DMS53 treated with DMSO at 0.1 percent for 48 hours (cell line): ENCODE data around the gene TJP1.
"Not testable (repeated sequence)": the region's sequence is repeated elsewhere in the genome, so short reads cannot be mapped to it uniquely, and the experiment has no call there.

Experiments
- DNase-seq: peaks from one replicate; lab custom pipeline; 2025; ENCODE audit not compliant: unreplicated experiment; lab: John Stamatoyannopoulos, UW

TJP1 gene

DNA sequence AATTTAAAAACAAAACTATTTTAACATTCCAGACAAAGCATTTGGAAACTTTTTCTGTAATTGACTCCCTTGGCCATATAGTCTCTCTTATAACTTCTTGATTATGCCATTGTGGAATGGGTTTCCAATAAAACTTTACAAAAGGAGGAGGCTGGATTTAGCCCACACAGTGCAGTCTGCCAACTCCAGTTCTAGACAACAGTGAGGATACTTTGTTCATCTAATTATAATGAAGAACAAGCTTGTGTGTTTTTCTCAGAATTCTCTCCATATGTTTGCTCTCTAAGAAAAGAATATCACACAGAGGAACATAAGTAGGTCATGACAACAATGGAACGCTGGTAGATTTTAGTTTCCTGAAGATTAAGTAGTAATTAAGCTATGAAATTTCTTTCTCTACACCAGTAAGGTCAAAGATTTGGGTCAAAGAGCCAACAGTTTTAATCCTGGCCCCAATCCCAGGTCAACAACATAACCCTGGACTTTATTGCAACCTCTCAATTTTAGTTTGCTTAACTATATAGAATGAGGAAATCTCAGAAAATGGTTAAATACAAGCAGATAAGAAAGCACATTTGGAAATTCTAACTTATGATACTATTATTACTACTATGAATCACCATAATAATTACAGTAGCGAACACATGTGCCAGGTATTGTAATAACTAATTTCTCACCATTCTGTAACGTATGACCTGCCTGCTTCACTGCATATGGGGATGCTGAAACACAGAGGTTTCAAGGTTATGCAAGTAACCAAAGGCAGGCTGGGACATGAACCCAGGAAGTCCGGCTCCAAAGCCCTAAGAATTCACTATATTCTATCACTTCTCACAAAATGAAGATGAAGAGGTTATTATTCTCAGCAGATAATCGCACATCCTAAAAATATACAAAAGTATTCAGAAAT is 65.7 kb downstream of the TJP1 start:
- no peak for DNase-seq

DNA sequence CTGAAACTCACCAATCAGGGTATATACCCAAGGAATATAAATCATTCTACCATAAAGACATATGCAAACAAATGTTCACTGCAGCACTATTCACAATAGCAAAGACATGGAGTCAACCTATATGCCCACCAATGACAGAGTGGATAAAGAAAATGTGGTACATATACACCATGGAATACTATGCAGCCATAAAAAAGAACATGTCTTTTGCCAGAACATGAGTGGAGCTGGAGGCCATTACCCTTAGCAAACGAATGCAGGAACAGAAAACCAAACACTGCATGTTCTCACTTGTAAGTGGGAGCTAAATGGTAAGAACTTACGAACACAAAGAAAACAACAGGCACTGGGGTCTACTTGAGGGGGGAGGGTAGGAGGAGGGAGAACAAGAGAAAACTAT is 68.3 kb downstream of the TJP1 start:
- DNase-seq = not testable (repeated sequence)

DNA sequence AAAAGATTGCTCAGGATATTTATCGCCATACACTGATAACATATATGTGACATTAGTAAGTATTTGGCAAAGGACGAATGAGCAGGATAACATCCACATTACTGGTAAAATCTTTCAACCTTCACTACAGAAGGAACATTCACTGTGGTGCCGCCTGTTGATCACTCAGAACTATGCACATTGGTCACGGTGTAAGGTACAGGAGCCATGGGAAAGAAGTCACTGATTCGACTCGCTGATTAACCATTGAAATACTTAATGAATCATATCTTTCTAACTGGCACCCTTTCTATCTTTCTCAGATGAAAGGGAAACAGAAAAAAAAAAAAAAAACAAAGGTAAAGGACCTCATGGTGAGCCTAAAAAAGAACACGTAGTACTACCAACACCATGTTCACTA is 68.8 kb downstream of the TJP1 start:
- DNase-seq = no peak

DNA sequence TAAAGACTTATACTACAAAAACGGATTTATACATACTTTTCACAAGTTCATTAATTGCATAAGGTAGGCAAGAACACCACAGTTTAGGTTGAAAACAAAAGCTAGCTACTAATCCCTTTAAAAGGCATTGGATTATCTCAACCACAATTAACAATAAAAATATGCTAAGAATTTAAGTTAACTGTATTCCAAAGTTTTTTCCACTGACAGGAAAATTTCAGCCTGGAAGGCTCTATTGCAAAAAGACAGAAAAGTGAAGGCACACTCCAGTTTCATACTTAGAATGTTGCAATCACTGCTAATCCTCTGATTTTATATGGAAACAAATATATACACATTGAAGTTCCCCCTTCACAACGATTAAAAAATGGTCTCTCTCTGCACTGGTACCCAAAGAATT is 71.5 kb downstream of the TJP1 start:
- DNase-seq = no peak

DNA sequence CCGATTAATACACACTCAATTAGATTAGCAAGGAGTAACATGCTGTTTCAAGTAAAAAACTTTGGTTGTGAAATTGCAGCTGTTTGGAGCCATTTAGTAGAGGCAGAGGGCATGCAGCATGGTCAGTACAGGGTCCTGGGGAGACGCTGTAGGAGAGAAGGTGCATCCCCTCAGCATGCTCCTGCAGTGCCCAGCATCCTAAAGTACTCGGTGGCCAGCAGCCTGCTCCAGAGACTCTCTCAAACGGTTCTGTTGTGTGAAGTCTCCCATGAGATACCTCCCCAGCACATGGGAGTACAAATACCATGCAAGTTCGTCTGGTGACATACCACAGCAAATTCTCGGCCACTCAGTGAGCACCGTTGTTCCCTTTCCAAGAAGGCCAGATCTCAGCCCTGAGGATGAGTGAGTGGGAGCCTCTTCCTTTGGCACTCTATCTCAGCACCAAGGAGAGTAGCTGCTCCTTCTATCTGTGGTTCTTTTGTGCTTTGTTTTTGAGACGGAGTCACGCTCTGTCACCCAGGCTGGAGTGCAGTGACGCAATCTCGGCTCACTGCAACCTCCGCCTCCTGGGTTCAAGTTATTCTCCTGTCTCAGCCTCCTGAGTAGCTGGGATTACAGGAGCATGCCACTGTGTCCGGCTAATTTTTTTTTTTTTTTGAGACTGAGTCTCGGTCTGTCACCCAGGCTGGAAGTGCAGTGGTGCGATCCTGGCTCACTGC is 72.7 kb downstream of the TJP1 start:
- DNase-seq = no peak

DNA sequence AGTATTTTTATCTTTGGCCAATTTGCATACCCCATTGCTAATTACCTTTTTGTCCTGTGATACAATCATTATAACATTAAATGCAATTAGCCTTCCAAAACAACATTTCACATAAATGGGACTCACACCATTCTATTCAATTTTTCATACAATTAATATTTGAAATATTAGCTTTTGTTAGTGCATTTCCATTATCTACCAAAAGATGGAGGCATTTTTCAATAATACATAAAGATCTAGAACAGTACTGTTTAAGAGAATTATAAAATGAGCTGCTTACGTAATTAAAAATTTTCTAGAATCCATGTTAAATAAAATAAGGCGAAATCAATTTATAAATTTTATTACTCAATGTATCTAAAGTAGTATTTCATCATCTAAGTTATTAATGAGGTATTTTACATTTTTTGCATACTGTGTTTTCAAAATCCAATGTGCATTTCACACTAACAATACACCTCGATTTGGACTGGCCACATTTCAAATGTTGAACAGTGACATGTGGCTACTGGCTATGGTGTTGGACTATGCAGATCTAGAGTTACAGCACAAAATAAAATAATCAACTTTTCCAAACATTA is 74.3 kb downstream of the TJP1 start:
- DNase-seq = no peak

DNA sequence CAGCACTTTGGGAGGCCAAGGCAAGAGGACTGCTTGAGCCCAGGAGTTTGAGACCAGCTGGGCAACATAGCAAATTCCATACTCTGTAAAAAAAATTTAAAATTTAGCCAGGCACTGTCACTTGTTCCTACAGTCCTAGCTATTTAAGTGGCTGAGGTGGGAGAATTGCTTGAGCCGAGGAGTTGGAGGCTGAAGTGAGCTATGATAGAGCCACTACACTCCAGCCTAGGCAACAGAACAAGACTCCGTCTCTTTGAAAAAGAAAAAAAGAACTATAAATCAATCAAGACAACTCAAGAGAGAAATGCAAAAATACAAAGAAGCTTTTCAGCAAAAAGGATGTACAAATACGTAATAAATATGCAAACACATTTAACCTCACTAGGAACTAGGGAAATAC is 78.8 kb downstream of the TJP1 start:
- no peak for DNase-seq

DNA sequence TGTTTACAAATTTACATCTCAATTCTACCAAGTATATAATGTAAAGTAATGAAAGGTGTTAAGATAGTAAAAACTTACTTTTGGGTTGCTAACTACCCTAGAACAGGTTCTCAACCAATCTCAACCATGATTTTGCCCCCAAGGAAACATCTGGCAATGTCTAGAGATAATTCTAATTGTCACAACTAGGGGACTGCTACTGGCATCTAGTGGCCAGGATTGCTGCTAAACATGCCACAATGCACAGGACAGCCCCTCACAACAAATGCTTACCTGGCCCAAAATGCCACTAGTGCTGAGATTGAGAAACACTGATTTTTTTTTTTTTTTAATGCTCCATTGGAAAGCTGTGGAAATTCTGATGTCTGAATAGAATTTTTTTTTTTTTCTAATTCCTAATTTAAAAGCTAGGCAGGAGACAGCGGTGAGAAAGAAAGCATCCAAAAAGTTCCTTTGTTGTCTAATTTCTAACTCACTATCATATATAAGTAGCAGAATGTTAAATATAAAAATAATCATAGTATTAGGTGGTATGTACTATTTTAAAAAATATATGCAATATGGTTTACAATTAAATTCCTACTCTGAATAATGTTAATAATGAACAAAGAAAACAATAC is 81.5 kb downstream of the TJP1 start:
- no peak for DNase-seq

DNA sequence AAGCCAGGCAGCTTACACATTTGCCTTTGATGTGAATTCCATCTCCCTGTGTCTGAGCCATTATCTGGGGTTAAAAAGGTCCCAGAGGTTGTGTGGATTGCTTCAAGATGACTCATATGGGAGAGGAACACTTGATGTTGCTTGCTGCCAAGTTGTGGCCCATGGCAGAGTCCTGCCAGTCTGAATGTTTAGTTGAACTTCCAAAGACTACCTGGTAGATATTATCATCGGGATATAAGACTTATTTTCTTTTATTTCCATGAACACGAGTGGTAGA is 85.6 kb downstream of the TJP1 start:
- DNase-seq = peak; percentile 22

DNA sequence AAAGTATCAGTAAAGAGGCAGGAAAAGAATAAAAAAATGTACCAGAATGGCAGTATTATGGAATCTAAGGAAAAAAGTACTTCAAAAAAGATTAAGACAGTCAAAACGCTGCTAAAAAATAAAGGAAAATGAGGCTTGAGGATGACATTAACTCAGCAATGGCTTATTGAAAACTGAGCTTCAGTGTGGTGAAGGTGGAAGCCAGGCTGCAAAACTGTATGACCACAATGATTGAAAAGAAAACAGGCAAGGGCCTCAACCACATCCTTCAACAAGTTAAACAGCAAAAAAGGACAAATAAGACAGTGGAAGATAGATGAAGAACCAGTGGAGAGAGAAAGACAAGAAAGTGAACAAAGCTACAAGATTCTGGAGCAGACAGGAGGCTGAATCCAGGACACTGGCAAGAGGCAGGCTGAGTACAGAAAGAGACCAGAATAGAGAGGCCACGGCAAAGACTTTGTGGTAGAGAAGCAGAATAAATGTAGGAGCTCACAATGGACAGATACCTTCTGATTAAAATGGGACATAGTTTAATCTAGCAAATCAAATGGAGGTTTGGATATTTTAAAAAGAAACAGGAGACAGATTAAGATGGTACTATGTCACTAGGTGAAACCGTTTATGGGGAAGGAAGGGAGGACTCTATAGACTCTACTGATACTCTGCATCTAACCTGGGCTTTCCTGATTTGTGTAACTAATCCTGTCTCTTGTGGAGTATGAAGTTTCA is 86.1 kb downstream of the TJP1 start:
- DNase-seq = no peak

DNA sequence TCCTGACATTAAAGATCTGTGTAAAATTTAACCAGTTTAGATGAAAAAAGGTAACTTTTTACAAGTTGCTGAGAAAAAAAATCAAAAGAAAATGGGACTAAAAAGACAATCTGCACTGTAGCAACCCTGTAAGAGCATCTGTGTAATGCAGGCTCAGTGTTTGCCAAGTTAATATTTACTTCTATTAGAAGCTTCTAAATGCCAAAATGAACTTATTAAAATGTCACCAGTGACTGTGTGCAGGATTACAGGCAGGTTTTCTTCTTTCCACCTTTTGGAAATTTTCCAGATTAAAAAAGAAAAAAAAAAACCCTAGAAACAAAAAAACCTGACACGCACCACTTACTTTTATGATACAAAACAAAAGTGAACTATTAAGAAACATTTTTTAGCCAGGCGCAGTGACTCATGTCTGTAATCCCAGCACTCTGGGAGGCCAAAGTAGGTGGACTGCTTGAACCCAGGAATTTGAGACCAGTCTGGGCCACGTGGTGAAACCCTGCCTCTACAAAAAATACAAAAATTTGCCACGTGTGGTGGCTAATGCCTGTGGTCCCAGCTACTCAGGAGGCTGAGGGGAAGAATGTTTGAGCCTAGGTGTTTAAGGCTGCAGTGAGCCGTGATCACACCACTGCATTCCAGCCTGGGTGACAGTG is 87.2 kb downstream of the TJP1 start:
- DNase-seq = peak; percentile 1

DNA sequence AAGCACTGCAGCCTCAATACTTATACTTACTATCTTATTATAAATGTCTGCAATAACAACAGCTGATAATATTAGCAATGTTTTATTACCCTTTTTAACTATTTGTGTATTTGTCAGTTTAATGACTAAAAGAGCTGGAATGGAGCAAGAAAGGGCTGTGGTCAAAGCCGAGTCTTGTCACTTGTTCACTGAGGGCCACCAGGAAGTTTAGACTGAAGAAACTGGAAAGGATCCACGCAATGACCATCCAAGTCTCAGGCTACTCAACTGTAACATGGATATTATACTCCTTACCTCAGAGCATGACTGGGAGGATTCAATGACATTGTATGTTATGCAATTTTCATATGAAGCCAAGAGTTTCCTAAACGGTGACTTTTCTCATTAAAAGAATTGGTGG is 90.4 kb downstream of the TJP1 start:
- DNase-seq = no peak

DNA sequence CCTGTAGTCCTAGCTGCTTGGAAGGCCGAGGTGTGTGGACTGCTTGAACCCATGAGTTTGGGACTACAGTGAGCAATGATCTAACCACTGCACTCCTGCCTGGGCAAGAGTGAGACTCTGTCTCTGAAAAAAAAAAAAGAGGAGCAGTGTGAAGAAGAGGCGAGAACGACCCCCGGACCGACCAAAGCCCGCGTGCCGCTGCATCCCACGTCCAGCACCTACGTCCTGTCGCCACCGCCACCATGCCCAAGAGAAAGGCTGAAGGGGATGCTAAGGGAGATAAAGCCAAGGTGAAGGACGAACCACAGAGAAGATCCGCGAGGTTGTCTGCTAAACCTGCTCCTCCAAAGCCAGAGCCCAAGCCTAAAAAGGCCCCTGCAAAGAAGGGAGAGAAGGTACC is 91.8 kb downstream of the TJP1 start:
- DNase-seq = not testable (repeated sequence)

DNA sequence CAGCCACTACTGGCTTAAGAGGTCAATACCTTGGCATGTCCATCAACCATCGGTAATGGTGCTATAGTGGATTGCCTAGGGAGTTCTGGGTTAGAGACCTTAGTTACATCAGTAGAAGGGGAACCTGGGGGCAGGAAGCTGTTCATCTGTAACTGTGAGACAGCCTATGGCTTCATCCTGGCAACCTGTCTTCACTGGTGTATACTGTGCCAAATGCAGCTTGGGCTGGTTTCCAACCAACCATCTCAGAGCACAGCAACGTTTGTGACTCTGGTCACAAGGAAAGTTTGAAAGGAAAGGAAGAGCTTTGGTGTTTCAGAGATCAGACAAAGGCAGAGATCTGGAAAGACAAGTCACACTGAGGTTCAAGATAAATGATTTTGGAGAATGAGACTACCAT is 93.8 kb downstream of the TJP1 start:
- no peak for DNase-seq

DNA sequence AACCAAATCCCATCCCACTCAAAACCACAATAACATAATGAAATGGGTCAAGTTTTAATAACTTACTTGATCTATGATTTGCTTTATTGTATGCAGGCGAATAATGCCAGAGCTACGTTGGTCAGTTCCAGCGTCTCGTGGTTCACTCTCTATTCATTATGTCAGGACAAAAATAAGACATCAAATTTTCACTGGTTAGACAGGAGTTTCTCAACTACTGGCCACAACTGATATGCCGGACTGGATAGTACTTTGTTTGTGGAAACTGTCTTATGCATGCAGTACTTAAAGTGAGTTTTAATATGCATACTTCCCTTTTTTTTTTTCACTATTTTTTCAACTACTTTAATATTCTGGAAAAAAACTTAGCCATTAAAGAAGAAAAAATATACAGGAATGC is 94.4 kb downstream of the TJP1 start:
- no peak for DNase-seq

DNA sequence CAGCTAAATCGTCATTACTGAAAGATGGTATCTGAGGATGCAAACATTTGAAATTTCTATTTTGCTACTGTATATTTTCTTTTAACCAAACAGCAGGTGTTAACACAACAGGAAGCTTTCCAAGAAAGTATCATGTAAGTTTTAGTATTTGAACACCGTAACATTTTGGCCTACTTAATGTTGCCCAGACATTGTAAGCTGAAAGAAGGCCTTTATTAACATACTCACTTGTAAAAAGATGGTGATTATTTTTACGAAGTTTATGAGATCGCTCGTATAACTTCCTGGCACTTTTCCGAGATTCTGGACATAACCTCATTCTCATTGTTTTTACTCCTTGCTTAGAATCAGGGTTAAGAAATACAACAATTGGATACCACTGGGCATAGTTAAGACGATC is 95.7 kb downstream of the TJP1 start:
- DNase-seq = no peak

DNA sequence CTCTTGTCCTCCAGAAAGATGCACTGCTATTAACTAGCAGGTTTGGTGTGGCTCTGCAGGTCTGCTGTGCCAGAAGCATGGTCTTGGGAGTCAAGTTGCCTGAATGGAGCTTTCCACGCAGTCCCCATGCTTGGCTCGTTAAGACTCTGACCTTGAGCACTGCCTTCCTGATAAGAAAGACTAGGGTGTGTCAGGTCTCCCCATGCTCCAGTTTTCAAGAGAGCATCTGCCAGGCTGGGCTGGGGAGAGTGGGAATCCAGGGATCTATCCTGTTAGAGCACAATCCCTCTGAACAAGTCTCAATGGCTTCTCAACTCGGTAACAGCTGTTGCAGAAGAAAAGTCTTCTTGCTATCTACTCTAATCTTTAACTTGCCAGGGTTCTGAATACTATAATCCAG is 98.2 kb downstream of the TJP1 start:
- DNase-seq = no peak

DNA sequence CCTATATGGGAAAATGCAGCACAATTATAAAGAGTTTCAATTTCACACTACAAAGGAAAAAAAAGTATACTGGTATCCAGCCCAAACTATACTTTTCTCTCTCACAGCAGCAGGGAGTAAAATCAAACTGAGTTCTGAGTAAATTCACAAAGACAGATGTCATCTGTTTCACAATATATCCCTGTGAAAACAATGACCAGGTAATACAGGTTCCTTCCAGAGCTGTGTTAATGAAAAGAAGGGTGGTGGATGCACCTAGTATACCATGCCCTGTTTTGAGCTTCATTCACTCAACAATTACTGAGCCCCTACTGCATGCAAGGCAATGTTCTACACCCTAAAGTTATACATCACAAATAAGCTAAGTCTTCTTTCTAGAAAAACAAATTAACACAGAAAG is 108.5 kb downstream of the TJP1 start:
- no peak for DNase-seq

DNA sequence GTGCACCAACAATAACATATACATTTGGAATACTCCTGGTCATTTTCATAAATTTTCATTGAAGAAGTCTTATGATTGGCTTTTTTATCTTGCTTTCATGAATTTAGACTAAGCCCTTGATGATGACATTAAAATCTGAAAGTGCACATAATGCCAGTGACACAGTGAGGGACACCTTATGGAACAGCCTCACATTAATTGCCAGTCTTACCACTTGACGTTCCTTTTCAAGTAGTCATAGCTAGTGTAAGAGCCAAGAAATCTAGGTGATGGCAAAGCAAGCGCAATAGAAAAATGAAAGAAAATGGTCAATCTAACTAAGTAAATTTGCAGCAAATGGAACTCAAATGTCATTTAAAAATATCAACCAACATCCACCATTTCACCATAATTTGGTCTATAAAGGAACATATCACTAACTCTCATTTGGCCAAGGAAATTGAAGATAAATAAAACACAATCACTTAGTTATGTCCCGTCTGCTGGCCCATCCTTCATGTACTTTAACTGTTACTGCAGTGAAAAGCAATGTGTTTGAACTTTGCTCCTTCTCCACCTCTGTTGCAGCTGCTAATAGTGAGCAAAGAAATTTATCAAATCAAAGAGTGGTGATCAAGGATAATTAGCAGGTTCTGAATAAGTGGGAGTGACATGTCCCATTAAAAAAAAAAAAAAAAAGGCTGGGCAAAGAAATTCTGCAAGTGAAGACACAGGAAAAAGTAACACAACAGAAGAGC is 110.0 kb downstream of the TJP1 start:
- DNase-seq = no peak

DNA sequence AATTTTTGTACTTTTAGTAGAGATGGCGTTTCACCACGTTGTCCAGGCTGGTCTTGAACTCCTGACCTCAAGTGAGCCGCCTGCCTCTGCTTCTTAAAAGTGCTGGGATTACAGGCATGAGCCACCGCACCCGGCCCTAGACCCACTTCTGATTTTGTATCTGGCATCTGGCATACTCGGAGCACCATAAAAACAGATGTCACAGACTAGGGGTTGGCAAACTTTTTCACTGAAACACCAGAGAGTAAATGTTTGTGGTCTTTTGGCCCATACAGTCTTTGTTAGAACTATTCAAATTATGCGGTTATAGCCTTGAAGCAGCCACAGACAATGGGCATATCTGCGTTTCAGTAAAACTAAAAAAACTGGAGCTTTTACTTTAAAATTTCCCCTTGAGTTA is 110.7 kb downstream of the TJP1 start:
- no peak for DNase-seq
